CD4-positive, alpha-beta T cell treated with Interleukin-4 for 4 hours (primary cell): Measurements from ENCODE around the gene MBNL1.
A peak's percentile ranks its signal among the peaks of the same experiment; 100 is the strongest.

Experiments used
- DNase-seq: peaks from one replicate; pipeline ENCODE4 v3.0.0-alpha.2; 2020

MBNL1 gene

GRCh38 chr3:152268555-152269055 lies at the start of gene MBNL1:
TSS of gene MBNL1 (plus strand) at chr3:152268929. CDS start at chr3:152300194, 31,265 bp downstream.
- DNase-seq = peak; percentile 89

GRCh38 chr3:152219216-152219615 lies 49.5 kb upstream of the MBNL1 start:
- no peak for DNase-seq

DNA sequence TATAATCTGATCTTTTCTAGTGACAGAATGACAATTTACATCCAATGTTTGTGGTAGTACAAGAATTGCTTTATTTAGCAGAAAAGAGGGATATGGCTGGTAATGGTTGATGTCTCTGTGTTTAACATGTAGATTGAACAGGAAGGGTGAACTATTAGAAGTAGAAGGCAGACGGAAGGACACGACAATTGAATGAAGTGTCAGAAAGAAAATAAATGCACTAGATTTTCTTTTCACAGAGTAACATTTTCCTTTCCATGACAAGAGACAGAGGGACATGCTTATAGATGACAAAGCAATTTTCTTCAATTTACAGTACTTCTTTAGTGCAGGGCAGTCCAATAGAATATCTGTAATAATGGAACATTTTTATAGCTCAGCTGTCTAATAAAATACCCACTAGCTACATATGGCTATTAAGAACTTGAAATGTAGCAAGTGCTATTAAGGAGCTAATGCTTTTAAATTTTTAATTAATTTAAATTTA lies 48.9 kb upstream of the MBNL1 start:
- no peak for DNase-seq

- no peak for DNase-seq
These were observed 46.4 kb upstream of the MBNL1 start for GRCh38 chr3:152222327-152222726.

- no peak for DNase-seq
These were observed 43.5 kb upstream of the MBNL1 start for GRCh38 chr3:152225201-152225600.

DNA sequence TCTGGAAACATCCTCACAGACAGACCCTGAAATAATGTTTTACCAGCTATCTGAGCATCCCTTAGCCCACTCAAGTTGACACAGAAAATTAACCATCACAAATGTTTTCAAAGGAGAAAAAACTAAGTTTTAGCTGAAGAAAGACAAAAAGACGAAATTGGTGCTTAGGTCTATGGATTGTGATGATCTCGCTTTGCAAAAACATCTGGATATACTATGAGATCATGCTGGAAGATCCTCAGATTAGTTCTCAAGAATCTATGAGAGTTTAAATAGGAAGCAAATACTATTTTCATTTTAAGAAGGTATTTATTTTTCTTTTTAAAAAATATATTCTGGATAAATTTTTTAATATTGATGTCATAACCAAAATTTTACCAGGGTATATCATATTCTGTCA lies 42.6 kb upstream of the MBNL1 start:
- no peak for DNase-seq

- no peak for DNase-seq
These were observed 41.7 kb upstream of the MBNL1 start for GRCh38 chr3:152227027-152227426.

- no peak for DNase-seq
These were observed 39.0 kb upstream of the MBNL1 start for GRCh38 chr3:152229692-152230091.

DNA sequence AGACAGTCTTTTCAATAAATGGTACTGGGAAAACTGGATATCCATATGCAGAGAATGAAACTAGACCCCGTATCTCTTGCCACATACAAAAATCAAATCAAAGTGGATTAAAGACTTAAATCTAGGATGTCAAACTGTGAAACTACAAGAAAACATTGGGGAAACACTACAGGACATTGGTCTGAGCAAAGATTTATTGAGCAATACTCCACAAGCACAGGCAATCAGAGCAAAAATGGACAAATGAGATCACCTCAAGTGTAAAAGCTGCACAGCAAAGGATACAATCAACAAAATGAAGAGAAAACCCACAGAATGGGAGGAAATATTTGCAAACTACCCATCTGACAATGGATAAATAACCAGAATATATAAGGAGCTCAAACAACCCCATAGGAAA lies 38.4 kb upstream of the MBNL1 start:
- DNase-seq = no peak

- DNase-seq = no peak
These were observed 36.7 kb upstream of the MBNL1 start for GRCh38 chr3:152232001-152232400.

DNA sequence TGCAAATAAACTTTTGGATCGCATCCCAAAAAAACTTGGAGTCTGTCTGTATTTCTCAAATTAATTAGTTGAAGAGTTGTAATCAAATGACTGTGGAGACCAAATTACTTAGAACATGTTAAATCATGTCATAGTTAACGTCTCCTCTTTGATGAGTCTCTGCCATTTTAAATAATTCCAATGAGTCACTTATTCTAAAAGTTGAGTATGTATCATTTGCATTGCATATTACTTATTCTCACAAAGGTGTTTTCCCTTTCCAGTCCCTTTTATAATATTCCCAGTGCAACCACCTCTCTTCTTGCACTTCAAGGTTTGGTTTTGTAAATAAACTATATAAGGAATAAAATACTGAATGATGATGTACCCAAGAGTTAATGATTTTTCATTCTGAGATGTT lies 36.0 kb upstream of the MBNL1 start:
- DNase-seq = no peak

DNA sequence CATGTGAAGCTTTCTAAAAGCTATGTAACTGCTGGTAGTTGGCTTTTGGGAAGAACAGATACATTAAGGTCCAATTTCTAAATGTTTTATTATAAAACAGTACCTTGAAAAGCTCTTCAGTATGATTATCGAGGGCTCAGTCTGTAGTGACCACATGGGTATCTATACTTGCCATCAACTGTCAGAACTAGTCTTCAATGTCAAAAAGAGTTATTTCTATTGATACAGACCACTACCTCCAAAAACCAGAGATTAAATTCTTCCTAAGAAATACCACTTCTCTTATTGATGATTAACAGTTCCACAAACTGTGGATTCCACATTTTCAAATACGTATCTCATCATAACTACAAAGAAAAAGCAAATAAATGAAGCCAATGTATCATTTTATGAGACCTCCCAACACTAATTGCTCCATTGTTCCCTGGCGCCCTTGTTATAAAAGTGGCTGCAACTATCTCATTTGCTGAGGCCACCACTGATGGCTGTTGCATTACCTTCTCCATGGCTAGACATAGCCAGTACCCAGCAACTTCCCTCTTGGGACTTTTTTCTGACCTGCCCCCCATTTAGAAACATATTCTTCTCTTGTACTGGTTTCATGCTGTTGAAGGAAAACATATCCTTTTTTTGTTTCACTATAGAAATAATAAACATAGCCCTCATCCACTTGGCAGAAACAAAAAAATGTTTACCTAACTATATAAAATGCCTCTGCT lies 33.9 kb upstream of the MBNL1 start:
- no peak for DNase-seq

DNA sequence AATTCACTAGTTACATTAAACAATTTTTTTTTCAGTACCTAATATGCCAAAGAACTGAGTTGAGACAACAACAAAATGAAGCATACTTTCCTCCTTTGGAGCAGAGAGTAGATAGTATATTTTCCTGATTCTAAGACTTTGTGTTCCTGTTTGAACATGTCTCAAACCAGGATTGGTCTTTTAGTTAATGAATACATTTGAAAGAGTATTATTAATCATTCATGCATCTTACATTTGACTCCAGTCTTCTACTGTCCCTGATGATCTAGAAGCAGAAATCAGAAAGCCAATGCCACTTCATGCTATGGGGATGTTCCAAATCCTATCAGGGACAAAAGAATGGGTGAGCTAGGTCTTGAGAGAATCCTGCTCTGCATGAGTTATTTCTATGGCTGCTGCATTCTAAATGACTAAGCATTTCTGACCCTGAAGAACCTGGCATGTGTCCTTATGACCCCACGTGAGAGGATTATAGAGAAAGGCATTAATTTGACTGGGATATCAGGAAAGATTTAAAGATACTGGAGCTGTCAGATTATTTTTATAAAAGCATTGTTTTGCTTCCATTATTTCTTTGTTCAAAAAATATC lies 32.9 kb upstream of the MBNL1 start:
- no peak for DNase-seq

DNA sequence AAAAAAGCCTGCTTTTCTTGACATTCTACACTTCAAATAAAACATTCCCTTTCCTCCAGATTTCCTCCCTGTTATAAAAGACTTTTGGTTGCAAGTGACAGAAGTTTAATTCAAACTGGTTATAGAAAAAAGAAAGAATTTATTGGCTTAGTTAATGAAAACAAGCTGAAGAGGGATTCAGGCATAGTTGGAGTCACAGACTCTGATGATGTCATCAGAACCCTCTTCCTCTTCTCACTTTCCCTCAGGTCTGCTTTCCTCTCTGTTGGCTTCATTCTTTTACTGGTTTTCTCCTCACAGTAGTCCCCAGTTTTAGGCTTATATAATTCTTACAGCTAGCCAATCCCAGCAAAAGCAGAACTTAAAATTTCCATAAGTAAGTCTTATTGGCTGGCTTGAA lies 32.0 kb upstream of the MBNL1 start:
- no peak for DNase-seq

GRCh38 chr3:152241142-152242017 lies 27.3 kb upstream of the MBNL1 start:
- peak; percentile 55 for DNase-seq

DNA sequence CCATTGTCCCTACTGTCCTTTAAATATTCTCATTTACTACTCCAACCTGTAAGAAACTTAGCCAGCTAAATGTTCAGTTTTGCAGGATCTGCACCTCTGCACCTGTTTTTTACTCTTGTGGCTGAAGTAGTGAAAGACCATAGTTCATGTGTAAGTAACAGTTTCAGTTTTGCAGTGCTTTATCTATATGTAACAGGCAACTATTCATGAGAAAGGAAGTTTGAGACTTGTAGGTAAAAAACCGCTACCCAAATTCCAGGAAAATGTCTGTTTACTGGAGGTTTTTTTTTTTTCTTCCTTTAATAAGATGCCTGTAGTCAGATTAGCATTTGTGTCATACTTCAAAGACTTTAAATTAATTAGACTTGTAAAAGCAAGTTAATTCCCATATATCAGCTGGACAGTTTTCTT lies 25.4 kb upstream of the MBNL1 start:
- peak; percentile 87 for DNase-seq

GRCh38 chr3:152243721-152244516 lies 24.8 kb upstream of the MBNL1 start:
- DNase-seq = peak; percentile 61

DNA sequence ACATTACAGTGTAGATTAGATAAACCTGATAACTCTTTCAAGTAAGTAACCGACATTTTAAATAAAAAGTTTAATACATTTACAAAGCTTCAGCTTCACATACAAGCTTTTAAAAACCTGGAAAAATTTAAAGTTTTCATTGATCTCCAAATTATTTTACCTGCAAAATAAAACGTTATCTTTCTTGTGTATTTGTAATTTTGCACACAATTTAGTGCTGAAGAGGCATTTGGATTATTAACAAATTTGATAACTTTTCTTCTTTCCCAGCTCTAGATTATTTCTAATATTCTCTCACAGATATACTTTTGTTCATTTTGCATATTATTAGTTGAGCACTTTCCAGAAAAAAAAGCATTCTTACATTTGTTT lies 24.2 kb upstream of the MBNL1 start:
- DNase-seq = no peak

DNA sequence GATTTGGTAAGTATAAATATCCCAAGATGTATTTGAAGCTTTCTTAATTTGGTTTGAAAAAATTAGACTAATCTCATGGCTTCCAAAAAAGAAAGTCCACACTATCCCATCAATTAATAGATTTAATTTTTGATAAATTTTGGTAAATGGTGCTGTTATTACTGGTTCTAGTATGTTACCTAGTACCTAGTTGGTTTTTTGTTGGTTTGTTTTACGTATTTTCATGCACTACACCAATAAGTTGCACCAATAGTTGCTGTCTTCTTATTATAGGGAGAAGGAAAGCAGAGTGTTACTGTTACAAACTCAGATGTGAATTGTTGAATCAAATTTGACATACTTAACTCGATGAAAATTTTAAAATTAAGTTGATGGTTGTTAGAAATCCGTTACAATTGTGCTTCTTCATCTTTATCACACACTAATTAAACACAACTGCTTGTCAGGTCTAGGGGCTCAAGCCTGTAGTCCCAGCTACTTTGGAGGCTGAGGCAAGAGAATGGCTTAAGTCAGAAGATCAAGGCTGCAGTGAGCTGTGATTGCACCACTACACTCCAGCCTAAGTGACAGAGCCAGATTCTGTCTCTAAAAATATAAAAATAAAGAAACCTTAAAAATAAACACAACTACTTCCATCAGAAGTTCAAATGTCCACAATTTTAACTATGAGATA lies 23.1 kb upstream of the MBNL1 start:
- DNase-seq = peak; percentile 47

DNA sequence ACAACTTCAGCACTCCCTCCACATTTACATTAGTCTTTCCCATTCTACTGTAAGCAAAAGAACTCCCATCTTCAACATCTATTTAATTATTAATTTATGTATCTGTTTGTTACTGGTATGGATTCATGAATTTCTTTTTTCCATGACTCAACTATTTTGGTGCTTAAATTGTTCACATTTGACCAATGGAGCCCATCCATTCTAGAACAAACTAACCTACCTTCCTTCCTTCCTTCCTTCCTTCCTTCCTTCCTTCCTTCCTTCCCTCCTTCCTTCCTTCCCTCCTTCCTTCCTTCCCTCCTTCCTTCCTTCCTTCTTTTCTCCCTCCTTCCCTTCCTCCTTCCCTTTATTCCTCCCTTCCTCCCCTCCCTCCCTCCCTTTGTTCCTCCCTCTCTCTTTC lies 16.8 kb upstream of the MBNL1 start:
- no peak for DNase-seq

DNA sequence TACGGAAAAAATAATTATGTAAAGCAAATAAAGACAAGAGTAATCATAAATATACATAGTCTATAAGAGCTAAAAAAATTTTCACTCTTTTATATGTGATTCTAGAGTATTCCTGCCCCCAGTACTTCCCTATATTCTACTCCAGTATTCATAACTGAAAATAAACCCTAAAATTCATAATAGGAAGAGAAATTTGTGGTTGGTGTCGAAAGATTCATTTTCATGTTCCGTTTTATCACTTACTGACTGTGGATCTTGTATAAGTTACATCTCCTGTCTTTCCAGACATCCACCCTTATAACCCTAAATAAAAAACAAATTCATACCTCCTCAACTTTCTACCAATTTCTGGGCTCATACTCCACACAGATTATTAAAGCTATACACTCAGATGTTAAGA lies 16.0 kb upstream of the MBNL1 start:
- DNase-seq = no peak

GRCh38 chr3:152253514-152253913 lies 15.2 kb upstream of the MBNL1 start:
- no peak for DNase-seq
